ENCODE results near the gene PTPRJ. TPM values are rescaled to one million over a fixed set of nuclear protein-coding genes. Genes with fewer than 3 reads are reported as not detected.
"Not testable (repeated sequence)": the region's sequence is repeated elsewhere in the genome, so short reads cannot be mapped to it uniquely, and the experiment has no call there.

The PTPRJ gene
- total and polyA plus RNA-seq, 2 donors (not counting 1 experiment from before 2014, with no cell fraction given), result 5.3 to 5.8 TPM

DNA sequence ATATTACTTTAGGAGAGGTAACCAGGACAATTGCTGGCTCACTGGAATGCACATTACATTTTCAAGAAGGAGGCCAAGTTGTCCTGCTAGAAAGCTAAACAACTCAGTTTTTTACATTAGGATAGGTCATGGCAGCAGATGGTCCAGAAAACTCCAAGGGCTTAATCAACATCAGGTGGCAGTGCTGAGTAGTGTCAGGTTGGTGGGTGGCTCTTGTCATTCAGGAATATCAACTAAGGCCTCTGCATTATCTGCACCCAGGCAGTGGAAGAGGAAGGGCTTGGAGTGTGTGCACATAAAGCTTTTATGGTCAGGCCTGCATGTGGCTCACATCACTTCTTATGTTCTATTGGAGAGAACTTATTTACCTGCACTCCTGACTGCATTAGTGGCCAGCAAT, 204.1 kb downstream of the PTPRJ start:
- Histone ChIP-seq H3K4me3 (replicated peaks in 1 of 4; ENCODE audit: control extremely low read depth in 1 of 4, insufficient read depth in 1 of 4, low read depth in 3 of 4, low read length in 4 of 4) (no peak overlapping the region), H2AFZ (ENCODE audit: low read length) (no peak overlapping the region), H3K9ac (ENCODE audit: insufficient read depth, low read length) (no peak overlapping the region), H3K36me3 (ENCODE audit: control insufficient read depth, insufficient read depth, low read length) (no peaks in the 10 kb centered on the region), H4K20me1 (ENCODE audit: control insufficient read depth, extremely low read depth, insufficient read depth, low read length) (no peaks in the 10 kb centered on the region), H3K4me2 (ENCODE audit: extremely low read depth, insufficient read depth, low read length) (no peak overlapping the region), H3K79me2 (ENCODE audit: control insufficient read depth, insufficient read depth, low read length) (no peaks in the 10 kb centered on the region), H3K27me3 (ENCODE audit: control insufficient read depth, insufficient read depth, low read length) (no peaks in the 10 kb centered on the region), H3K4me1 (ENCODE audit: control insufficient read depth, extremely low read depth, insufficient read depth, low read length) (no peaks in the 10 kb centered on the region), H3K9me3 (ENCODE audit: control insufficient read depth, insufficient read depth, low read depth, low read length) (no peaks in the 10 kb centered on the region), H3K27ac (ENCODE audit: insufficient read depth, low read length) (no peak overlapping the region)
- DNase-seq (ENCODE audit: low read depth in 2 of 2), result no peak
- no peak for TF ChIP-seq EZH2 (IDR thresholded peaks at IDR 0.05; ENCODE audit: low read length, missing control alignments)
- TF ChIP-seq, protein P1, sequence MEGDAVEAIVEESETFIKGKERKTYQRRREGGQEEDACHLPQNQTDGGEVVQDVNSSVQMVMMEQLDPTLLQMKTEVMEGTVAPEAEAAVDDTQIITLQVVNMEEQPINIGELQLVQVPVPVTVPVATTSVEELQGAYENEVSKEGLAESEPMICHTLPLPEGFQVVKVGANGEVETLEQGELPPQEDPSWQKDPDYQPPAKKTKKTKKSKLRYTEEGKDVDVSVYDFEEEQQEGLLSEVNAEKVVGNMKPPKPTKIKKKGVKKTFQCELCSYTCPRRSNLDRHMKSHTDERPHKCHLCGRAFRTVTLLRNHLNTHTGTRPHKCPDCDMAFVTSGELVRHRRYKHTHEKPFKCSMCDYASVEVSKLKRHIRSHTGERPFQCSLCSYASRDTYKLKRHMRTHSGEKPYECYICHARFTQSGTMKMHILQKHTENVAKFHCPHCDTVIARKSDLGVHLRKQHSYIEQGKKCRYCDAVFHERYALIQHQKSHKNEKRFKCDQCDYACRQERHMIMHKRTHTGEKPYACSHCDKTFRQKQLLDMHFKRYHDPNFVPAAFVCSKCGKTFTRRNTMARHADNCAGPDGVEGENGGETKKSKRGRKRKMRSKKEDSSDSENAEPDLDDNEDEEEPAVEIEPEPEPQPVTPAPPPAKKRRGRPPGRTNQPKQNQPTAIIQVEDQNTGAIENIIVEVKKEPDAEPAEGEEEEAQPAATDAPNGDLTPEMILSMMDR (conservative IDR thresholded peaks at IDR 0.05 in 1 of 2, IDR thresholded peaks at IDR 0.05 in 1 of 2; ENCODE audit: low read depth in 1 of 2, low read length in 2 of 2), result no peak

DNA sequence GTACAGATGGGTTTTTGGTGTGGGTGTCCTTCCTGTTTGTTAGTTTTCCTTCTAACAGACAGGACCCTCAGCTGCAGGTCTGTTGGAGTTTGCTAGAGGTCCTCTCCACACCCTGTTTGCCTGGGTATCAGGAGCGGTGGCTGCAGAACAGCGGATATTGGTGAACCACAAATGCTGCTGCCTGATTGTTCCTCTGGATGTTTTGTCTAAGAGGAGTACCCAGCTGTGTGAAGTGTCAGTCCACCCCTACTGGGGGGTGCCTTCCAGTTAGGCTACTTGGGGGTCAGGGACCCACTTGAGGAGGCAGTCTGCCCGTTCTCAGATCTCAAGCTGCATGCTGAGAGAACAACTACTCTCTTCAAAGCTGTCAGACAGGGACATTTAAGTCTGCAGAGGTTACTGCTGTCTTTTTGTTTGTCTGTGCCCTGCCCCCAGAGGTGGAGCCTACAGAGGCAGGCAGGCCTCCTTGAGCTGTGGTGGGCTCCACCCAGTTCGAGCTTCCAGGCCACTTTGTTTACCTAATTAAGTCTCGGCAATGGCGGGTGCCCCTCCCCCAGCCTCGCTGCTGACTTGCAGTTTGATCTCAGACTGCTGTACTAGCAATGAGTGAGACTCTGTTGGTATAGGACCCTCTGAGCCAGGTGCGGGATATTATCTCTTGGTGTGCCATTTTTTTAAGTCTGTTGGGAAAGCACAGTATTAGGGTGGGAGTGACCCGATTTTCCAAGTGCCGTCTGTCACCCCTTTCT, 210.7 kb downstream of the PTPRJ start:
- not testable (repeated sequence) for H3K36me3 ChIP-seq (ENCODE audit: control insufficient read depth, insufficient read depth, low read length); DNase-seq (ENCODE audit: low read depth in 2 of 2); H3K4me2 ChIP-seq (ENCODE audit: extremely low read depth, insufficient read depth, low read length); H3K27me3 ChIP-seq (ENCODE audit: control insufficient read depth, insufficient read depth, low read length); H3K9me3 ChIP-seq (ENCODE audit: control insufficient read depth, insufficient read depth, low read depth, low read length); H3K4me3 ChIP-seq (replicated peaks in 1 of 4; ENCODE audit: control extremely low read depth in 1 of 4, insufficient read depth in 1 of 4, low read depth in 3 of 4, low read length in 4 of 4); H3K4me1 ChIP-seq (ENCODE audit: control insufficient read depth, extremely low read depth, insufficient read depth, low read length); H3K9ac ChIP-seq (ENCODE audit: insufficient read depth, low read length); H3K79me2 ChIP-seq (ENCODE audit: control insufficient read depth, insufficient read depth, low read length); H4K20me1 ChIP-seq (ENCODE audit: control insufficient read depth, extremely low read depth, insufficient read depth, low read length); H3K27ac ChIP-seq (ENCODE audit: insufficient read depth, low read length); H2AFZ ChIP-seq (ENCODE audit: low read length)

DNA sequence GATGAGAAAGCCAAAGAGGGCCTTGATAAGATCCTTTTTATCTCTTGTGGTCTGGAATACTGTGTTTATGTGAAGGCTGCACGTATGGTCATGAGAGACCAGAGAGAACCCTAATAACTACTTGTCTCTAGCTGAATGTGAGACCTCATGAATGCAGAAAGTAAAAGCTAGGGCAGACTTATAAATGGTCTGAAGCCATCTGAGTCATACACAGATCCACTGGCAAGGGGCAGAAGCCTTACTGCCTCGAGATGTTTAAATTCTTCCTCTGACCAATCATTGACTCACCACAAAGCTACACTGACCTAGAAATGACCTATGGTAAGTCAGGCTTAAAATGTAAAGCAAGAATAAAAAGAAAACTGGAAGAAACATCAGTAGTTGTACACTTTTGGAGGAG, 213.5 kb downstream of the PTPRJ start:
- H3K27me3 ChIP-seq (ENCODE audit: control insufficient read depth, insufficient read depth, low read length), result no peaks in the 10 kb centered on the region
- H3K4me2 ChIP-seq (ENCODE audit: extremely low read depth, insufficient read depth, low read length), result peak overlapping the region; percentile 56
- no peaks in the 10 kb centered on the region for H3K9me3 ChIP-seq (ENCODE audit: control insufficient read depth, insufficient read depth, low read depth, low read length)
- H3K27ac ChIP-seq (ENCODE audit: insufficient read depth, low read length), result peak overlapping the region; percentile 26
- H3K4me1 ChIP-seq (ENCODE audit: control insufficient read depth, extremely low read depth, insufficient read depth, low read length), result peaks cover 3% of the 10 kb centered on the region
- TF ChIP-seq, protein P1 (conservative IDR thresholded peaks at IDR 0.05 in 1 of 2, IDR thresholded peaks at IDR 0.05 in 1 of 2; ENCODE audit: low read depth in 1 of 2, low read length in 2 of 2), result no peak
- no peak for TF ChIP-seq EZH2 (IDR thresholded peaks at IDR 0.05; ENCODE audit: low read length, missing control alignments)
- no peaks in the 10 kb centered on the region for H3K36me3 ChIP-seq (ENCODE audit: control insufficient read depth, insufficient read depth, low read length)
- H2AFZ ChIP-seq (ENCODE audit: low read length), result peak overlapping the region; percentile 19
- DNase-seq (ENCODE audit: low read depth in 2 of 2), result peak; percentile 8 to 83
- H4K20me1 ChIP-seq (ENCODE audit: control insufficient read depth, extremely low read depth, insufficient read depth, low read length), result no peaks in the 10 kb centered on the region
- H3K4me3 ChIP-seq (replicated peaks in 1 of 4; ENCODE audit: control extremely low read depth in 1 of 4, insufficient read depth in 1 of 4, low read depth in 3 of 4, low read length in 4 of 4), result no peak overlapping the region
- H3K79me2 ChIP-seq (ENCODE audit: control insufficient read depth, insufficient read depth, low read length), result no peaks in the 10 kb centered on the region
- no peak overlapping the region for H3K9ac ChIP-seq (ENCODE audit: insufficient read depth, low read length)
